Fibroblast of villous mesenchyme (primary cell): ENCODE data around the gene ABI3BP. TPM values are rescaled to one million over a fixed set of nuclear protein-coding genes. Genes with fewer than 3 reads are reported as not detected.

Experiments
- DNase-seq: peaks from one replicate; pipeline ENCODE4 v3.0.0-alpha.2; 2010; ENCODE audit warnings: low read depth
- H3K4me3 ChIP-seq: 2 replicates; pipeline ENCODE4 v1.5.1; 2011; ENCODE audit warnings: low read depth, mild to moderate bottlenecking, low read length
- total RNA-seq: library from RNA; depleted of rRNA; stranded (reverse); fragments of >200 nt; gene quantifications from 2 replicates; pipeline ENCODE4 v1.2.3, GENCODE V29; 2012
- TF ChIP-seq, protein P1 (sequence below): IDR thresholded peaks from 2 replicates; pipeline ENCODE4 v1.5.1; 2012; ENCODE audit warnings: low read depth, mild to moderate bottlenecking, low read length; ENCODE audit not compliant: insufficient read depth

The ABI3BP gene, protein sequence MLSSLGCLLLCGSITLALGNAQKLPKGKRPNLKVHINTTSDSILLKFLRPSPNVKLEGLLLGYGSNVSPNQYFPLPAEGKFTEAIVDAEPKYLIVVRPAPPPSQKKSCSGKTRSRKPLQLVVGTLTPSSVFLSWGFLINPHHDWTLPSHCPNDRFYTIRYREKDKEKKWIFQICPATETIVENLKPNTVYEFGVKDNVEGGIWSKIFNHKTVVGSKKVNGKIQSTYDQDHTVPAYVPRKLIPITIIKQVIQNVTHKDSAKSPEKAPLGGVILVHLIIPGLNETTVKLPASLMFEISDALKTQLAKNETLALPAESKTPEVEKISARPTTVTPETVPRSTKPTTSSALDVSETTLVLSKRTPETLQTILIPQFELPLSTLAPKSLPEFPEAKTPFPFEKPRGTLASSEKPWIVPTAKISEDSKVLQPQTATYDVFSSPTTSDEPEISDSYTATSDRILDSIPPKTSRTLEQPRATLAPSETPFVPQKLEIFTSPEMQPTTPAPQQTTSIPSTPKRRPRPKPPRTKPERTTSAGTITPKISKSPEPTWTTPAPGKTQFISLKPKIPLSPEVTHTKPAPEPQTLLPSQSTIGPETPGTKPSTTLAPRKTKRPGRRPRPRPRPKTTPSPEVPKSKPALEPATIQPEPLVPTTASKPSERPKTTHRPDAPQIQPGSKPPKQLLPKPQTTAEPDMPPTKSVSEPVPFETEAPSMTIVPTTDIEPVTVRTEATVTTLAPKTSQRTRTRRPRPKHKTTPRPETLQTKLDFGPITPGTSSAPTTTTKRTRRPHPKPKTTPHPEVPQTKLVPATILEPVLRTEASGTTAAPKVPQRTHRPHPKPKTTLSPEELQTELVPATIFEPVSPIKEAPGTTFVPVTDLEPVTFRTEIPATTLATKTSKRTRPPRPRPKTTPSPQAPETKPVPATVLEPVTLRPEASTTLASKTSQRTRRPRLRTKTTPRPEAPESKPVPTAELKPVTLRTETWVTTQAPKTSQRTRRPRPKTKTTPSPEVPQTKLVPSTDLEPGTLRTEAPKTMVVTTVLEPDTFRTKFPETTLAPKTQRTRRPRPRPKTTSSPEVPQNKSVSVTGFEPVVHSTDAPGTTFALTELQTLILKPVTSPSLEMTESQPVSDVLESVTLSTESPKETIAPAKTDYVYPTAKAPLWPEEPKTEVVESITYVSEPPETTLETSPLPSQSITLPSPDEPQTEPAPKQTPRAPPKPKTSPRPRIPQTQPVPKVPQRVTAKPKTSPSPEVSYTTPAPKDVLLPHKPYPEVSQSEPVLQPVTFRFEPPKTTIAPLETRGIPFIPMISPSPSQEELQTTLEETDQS (N-terminal part only)
- total RNA-seq = 4.2 and 7.8 TPM in 2 replicates

DNA sequence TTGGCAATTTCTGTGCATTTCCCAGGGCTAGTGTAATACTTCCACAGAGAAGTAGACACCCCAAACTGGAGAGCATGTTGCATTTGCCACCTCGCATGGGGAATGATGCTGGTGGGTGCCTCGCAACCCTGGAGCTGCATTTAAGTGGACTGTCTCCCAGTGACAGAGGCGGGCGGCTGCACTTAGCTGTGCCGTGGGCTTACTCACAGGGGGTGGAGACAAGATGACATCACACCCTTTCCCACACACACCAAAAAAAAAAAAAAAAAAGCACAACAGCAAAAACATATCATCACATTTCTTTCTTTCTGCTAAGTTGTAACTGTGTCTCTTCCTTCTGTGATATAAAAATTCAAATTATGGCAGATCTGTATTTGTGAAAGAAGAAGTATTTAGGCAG is at the start of gene ABI3BP:
Gene ABI3BP, minus strand, starts transcription at position 113 of the 400 bp plus-strand sequence. Its CDS starts 37 bp downstream, at position 76.
- H3K4me3 ChIP-seq = peak within 1 kb of the TSS; percentile 45
- peak; percentile 83 for DNase-seq
- TF ChIP-seq, protein P1, sequence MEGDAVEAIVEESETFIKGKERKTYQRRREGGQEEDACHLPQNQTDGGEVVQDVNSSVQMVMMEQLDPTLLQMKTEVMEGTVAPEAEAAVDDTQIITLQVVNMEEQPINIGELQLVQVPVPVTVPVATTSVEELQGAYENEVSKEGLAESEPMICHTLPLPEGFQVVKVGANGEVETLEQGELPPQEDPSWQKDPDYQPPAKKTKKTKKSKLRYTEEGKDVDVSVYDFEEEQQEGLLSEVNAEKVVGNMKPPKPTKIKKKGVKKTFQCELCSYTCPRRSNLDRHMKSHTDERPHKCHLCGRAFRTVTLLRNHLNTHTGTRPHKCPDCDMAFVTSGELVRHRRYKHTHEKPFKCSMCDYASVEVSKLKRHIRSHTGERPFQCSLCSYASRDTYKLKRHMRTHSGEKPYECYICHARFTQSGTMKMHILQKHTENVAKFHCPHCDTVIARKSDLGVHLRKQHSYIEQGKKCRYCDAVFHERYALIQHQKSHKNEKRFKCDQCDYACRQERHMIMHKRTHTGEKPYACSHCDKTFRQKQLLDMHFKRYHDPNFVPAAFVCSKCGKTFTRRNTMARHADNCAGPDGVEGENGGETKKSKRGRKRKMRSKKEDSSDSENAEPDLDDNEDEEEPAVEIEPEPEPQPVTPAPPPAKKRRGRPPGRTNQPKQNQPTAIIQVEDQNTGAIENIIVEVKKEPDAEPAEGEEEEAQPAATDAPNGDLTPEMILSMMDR = no peak

DNA sequence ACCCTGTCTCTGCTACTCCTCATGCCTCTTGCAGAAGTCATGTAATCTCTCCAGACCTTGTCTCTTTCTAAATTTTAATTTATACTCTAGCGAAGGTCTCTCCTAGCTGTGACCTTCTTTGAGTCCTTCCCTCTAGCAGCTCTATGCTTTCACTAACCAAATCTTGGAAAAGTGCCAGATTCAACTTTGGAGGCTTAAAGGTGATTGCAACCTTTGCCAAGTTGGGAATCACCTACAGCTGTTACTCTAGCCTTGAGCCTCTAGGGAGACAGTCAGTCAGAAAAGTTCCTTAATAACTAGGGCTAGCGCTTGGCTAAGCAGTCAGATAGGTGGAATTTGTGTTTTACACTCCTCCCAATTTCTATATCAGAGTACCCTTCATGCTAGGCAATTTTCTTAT is 46.1 kb upstream of the ABI3BP start:
- TF ChIP-seq, protein P1 = no peak
- H3K4me3 ChIP-seq = no peak overlapping the region
- no peak for DNase-seq

GRCh38 chr3:101038880-101039279 is 45.7 kb upstream of the ABI3BP start:
- peak; percentile 22 for DNase-seq
- no peak overlapping the region for H3K4me3 ChIP-seq
- TF ChIP-seq, protein P1 = no peak

DNA sequence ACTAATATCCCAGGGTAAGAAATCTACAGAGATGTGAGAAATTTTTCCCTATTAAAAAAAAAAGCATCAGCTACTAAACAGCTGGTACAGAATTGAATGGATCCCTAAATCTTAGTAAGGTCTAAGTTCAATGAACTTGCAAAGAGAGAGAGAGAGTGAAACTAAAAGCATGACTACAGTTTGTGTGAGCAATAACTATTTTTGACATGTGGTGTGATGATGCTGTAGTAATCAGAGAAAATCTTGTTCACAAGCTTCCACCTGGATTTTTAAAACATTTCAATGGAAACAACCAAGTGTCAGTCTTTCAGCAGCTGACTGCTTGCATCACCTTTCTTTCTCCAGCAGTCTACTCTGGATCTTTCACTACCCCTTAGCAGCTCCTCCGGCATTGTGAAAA is 45.2 kb upstream of the ABI3BP start:
- TF ChIP-seq, protein P1 = no peak
- DNase-seq = peak; percentile 20
- H3K4me3 ChIP-seq = no peak overlapping the region

DNA sequence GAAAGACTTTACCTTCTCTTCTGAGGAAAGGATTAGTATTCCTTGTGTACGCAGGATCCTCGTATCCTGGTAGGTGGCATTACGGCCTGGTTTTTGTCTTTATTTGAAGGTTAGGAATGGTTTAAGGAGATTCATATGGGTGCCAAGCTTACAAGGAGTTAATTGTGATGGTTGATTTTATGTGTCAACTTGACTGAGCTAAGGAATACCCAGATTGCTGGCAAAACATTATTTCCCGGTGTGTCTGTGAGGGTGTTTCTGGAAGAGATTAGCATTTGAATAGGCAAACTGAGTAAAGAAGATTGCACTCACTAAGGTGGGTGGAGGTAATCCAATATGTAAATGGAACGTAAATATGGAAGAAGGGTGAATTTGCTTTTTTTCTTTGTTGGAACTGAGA is 44.4 kb upstream of the ABI3BP start:
- no peak overlapping the region for H3K4me3 ChIP-seq
- TF ChIP-seq, protein P1 = no peak
- no peak for DNase-seq

DNA sequence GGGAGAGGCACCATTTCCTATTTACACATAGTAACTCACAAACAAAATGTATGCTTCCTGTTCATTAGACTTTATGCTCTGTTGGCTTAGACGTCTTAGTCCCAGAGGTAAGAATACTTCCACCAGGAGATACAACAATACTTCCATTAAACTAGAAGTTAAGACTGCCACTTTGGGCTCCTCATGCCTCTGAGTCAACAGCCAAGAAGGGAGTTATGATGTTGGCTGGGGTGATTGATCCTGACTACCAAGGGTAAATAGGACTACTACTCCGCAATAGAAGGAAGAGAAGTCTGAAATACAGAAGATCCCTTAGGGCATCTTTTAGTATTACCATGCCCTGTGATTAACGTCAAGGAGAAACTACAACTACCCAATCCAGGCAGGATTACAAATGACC is 43.5 kb upstream of the ABI3BP start:
- TF ChIP-seq, protein P1 = no peak
- DNase-seq = no peak
- no peak overlapping the region for H3K4me3 ChIP-seq
